ENCODE measurements around the gene TLR10.
"Not testable (repeated sequence)": the region's sequence is repeated elsewhere in the genome, so short reads cannot be mapped to it uniquely, and the experiment has no call there.

TLR10 gene

DNA sequence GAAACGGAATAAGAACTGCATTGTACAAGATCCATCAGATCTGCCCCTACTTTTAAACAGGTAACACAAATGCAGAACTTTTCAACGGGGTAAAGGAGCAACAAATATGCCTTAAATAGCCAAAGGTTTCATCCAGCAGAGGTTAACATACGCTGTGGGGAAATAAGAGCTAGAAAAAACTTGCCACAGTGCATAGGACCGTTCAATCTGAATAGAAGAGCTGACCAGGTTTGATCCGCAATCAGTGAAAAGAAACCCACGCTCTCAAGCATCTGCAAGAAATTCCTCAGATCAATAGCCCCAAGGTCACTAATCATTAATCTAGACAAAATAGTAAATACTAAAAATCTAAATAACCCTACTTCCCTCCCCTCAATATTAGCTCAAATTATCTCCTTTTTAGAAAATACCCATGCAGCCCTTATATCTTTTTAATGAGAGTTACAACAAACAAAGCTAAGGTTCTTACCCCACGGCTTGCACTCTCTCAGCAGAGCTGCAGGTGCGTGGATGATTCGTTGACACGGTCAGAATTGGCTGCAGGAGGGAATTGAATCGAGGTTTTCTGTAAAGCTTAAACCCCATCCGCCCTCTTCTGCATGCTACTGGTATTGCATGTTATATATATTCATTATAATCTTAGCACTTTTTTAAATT is at the start of gene TLR10:
TLR10 (minus strand) TSS at position 539 of the 657 bp plus-strand sequence. CDS start 7,400 bp downstream, outside the sequence.
- DNase-seq: peak; percentile 58 to 64

GRCh38 chr4:38832206-38832605 is 49.4 kb upstream of the TLR10 start:
- no peak for DNase-seq

DNA sequence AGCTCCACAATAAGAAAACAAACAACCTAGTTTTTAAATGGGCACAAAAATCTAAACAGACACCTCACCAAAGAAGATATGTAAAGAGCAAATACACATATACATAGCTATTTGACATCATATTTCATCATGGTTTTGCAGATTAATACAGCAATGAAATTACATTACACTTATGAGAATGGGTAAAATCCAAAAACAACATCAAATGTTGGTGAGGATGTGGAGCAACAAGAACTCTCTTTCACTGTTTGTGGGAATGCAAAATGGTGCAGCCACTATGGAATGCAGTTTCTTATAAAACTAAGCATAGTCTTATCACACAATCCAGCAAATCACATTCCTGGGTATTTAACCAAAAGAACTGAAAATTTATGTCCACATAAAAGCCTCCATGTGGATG is 48.9 kb upstream of the TLR10 start:
- DNase-seq: no peak

GRCh38 chr4:38829237-38829636 is 46.4 kb upstream of the TLR10 start:
- DNase-seq: no peak

DNA sequence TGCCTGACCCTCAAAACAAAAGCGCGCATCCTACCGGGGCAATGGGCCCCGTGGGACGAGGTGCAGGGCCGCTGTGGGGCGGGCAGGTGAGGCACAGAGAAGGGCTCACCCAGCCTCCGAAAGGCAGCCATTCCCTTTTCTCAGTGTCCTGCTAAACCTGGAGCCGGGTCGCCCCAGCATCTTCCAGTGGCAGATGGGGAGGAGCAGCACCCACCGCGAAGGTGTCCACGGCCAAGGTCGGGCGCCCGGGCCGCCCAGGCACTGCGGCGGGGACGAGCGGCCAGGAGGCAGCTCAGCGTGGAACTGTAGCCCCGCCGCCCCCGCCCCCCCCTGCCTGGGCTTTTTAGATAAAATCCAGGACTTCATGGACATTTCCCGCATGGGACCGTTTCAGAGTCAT is 41.0 kb upstream of the TLR10 start:
- no peak for DNase-seq

DNA sequence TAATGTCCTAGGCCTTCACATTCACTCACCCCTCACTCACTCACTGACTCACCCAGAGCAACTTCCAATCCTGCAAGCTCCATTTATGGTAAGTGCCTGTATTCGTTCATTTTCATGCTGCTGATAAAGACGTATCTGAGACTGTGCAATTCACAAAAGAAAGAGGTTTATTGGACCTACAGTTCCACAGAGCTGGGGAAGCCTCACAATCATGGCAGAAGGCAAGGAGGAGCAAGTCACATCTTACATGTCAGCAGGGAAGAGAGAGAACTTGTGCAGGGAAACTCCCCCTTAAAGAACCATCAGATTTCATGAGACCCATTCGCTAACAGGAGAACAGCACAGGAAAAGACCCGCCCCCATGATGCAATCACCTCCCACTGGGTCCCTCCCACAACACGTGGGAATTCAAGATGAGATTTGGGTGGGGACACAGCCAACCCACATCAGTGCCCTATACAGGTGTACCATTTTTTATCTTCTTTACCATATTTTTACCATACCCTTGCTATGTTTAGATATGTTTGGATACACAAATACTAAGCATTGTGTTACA is 40.0 kb upstream of the TLR10 start:
- DNase-seq: no peak

GRCh38 chr4:38821739-38822138 is 38.9 kb upstream of the TLR10 start:
- no peak for DNase-seq

GRCh38 chr4:38820329-38821061 is 37.7 kb upstream of the TLR10 start:
- no peak for DNase-seq

GRCh38 chr4:38819569-38819968 is 36.8 kb upstream of the TLR10 start:
- no peak for DNase-seq

DNA sequence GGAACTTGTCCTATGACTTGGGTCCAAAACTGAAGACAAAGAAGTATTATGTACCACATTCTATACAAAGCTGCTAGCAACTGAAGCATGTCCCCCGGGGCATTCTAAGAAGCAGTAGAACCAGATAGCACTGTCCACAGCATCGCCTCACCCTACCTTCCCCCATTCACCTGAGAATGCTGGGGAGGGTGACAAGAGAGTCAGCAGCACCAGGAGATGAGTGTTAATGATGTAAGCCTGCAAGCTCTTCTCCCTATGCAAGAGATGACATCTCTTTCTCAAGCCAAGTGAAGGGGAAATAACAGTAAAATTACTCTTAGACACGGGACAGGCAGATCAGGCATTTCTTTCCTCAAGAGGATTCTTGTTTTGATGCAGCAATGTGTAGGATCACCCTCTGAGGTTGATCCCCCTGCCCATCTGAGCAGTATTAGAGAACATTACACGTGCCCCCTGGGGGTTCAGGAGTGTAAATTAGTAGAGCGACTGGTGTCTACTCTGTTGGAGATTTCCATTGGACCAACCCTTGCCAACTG is 35.7 kb upstream of the TLR10 start:
- DNase-seq: no peak

GRCh38 chr4:38815885-38816782 is 33.3 kb upstream of the TLR10 start:
- DNase-seq: peak in 1 of 2 donors; percentile 30

DNA sequence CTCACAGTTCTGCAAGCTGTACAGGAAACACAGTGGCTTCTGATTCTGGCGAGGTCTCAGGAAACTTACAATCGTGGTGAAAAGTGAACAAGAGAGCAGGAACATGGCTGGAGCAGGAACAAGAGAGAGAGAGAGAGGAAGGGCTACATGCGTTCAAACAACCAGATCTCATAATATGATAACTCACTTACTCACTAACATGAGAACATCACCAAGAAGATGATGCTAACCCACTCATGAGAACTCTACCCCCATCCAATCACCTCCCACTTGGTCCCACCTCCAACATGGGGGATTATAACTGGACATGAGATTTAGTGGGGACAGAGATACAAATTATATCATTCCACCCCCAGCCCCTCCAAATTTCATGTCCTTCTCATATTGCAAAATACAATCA is 31.6 kb upstream of the TLR10 start:
- no peak for DNase-seq

DNA sequence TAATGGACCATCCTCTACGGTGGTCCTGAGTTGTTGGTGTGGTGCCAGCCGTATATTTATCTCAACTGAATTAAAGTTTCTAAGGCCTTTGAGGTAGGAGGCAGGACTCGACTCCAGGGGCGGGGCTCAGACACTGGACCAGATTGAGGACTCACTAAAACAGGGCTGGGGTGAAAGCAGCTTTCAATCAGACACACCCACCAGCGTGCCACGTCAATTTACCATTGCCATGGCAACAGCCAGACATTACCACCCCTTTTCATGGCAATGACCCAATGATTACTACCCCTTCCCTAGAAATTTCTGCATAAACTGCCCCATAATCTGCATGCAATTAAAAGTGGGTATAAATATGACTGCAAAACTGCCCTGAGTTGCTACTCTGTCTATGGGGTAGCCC is 28.5 kb upstream of the TLR10 start:
- no peak for DNase-seq

- not testable (repeated sequence) for DNase-seq
Measured at GRCh38 chr4:38807462-38807861, 24.7 kb upstream of the TLR10 start.

- DNase-seq: not testable (repeated sequence)
Measured at GRCh38 chr4:38806251-38806650, 23.5 kb upstream of the TLR10 start.

GRCh38 chr4:38805530-38806145 is 22.8 kb upstream of the TLR10 start:
- peak; percentile 38 to 55 for DNase-seq

GRCh38 chr4:38804654-38805295 is 22.0 kb upstream of the TLR10 start, which contains the start of gene TLR1:
Gene TLR1 (minus strand): TSS chr4:38804791. CDS start chr4:38798831, 5,960 bp downstream.
- DNase-seq: peak; percentile 32 to 82

DNA sequence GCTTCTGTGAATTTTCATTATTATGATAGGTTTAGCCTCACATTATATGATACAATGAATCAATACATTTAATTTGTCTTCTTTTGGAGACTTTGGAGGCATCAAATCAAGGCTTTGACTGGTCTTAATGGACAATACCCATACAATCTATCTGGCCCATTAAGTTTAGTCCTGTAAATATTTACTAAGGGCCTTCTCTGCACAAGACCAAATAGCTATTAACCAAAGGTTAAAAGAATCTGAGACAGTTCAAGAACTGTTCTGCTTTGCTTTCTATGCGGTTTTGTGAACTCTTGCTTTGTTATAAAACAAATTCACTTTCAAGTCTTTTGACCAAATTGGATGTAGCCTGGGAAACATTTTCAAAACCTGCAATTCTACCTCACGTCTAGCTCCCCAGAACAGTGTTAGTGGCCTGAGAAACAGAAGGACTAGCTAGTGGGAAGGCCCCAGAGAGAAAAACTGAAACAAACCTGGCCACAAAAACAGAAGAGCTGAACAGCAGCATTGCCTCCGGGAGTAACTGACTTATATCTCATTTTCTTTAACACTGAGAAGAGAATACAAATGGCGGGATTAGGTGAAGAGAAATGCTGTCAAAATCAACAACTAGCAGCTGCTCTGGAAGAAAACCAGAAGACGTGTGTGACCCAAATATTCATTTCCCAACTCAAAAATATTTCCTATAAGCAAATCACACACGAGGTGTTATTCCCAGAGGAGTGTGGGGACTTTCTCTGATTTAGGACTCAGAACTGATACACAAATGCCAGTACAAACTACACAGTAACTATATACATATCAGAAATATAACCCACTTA is 21.3 kb upstream of the TLR10 start:
- peak; percentile 23 to 24 for DNase-seq

DNA sequence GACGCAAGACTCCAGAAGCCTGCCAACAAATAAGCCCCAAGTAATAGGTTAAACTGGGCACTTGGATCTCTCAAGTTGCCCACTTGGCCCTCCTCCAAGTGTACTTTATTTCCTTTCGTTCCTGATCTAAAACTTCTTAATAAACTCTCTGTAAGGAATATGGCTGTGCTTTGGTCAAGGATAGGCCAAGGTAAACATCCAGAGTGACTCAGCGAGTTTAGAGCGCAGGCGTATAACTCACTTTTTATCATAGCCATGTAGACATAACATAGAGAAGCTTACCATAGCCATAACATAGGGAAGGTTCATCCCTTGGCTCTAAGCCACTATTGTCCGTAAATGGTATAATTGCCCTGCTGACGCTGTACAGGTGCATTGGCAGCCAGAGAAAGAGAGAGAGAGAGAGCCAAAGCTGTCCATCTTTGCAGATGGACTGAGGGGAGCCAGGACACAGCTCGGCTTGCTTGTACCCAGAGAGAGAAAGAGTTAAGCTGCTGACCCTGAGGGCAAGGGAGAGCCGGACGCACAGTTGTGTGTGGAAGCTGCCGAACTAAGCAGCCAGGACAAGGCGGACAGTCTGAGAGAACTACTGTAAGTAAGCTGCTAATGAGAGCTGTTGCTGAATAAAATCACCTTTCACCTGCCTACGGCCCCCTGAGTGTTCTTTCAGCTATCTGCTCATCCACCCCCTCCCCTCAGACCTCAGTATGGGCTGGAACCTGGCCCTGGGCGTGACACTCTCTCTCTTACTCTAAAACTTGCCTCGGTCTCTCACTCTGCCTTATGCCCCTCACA is 20.0 kb upstream of the TLR10 start:
- no peak for DNase-seq

GRCh38 chr4:38800961-38801450 is 18.2 kb upstream of the TLR10 start:
- DNase-seq: no peak
